ENCODE measurements around the gene ALDH9A1.

The ALDH9A1 gene

GRCh38 chr1:165616987-165617546 is 81.3 kb downstream of the ALDH9A1 start:
- DNase-seq = no peak

- no peak for DNase-seq
Measured at GRCh38 chr1:165616054-165616612, 82.2 kb downstream of the ALDH9A1 start.

Measured in NCI-H1048 (cell line).